Subcutaneous adipose tissue (tissue), 4 donors: Measurements from ENCODE around the gene ENO4. TPM values are rescaled to one million over a fixed set of nuclear protein-coding genes. Genes with fewer than 3 reads are reported as not detected.

Experiments used
- CTCF ChIP-seq: fragments of 450-650 bp; IDR thresholded peaks from one replicate; pipeline ENCODE4 v1.5.1; 2016; ENCODE audit warnings: low read depth, mild to moderate bottlenecking, control low read depth, antibody characterized with exemption, moderate library complexity
- total RNA-seq, 4 donors: library from RNA; depleted of rRNA; stranded (reverse); fragments of >200 nt; gene quantifications; one replicate each; pipeline ENCODE4 v1.1.0, GENCODE V29; 2016

Gene ENO4, protein sequence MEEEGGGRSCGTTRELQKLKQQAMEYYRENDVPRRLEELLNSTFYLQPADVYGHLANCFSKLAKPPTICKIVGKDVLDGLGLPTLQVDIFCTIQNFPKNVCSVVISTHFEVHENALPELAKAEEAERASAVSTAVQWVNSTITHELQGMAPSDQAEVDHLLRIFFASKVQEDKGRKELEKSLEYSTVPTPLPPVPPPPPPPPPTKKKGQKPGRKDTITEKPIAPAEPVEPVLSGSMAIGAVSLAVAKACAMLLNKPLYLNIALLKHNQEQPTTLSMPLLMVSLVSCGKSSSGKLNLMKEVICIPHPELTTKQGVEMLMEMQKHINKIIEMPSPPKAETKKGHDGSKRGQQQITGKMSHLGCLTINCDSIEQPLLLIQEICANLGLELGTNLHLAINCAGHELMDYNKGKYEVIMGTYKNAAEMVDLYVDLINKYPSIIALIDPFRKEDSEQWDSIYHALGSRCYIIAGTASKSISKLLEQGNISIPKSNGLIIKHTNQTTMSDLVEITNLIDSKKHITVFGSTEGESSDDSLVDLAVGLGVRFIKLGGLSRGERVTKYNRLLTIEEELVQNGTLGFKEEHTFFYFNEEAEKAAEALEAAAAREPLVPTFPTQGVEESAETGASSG
- total RNA-seq, result under 1 TPM in 1 of 4 donors, not detected in 3; 0.38 TPM

GRCh38 chr10:116849248-116850057 is at the start of gene ENO4:
ENO4 (plus strand) TSS chr10:116849499; CDS start chr10:116849567, 68 bp downstream.
- TF ChIP-seq CTCF, result no peak

DNA sequence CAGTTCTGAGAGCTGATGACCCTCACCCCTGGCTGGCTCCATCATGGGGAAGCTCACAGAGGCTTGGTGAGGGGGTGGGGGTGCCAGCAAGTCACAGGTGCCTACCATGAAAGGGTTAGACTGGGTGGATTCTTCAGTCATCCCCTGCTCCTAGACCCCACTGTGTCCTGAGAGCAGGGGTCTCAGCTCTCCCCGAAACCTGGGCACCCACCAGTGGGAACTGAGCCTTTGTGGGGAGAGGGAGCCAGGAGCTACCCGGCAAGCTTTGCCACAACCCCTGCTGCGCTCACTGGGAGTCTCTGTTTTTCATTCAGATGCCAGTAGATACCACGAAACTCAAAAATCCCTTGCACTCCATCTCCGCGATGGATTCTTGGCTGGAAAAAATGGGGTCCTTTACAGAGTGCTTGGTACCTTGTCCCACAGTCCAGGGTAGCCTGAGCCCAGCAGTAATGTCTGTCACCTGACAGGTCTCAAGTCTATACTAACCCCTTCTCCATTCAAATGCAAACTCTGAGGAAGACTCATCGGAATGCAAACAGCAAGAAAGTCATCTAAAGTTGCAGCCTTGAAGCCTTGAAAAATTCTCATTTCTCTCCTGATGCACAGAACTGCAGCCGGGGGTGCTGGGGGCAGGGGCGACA is 48.9 kb upstream of the ENO4 start:
- TF ChIP-seq CTCF, result no peak

DNA sequence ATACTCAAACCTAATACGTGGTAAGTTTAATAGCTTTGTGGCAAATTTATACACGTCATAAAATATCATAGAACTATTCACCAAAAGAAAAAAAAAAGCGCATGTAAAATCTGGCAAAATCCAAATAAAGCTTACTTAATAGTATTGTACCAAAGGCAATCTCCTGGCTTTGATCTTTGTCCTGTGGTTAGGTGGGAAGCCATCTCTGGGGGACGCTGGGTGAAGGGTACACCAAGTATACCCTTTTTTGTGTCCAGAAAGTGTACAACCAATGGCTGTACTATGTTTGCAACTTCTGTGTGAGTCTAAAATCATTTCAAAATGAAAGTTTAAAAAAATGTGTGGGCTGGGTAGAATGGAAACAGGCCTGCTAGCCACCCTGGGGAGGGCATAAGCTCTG is 47.6 kb upstream of the ENO4 start:
- TF ChIP-seq CTCF, result no peak

- TF ChIP-seq CTCF, result no peak
These were observed 46.8 kb upstream of the ENO4 start for GRCh38 chr10:116802474-116802873.

GRCh38 chr10:116802876-116803275 is 46.4 kb upstream of the ENO4 start:
- TF ChIP-seq CTCF, result no peak

GRCh38 chr10:116803451-116804249 is 45.6 kb upstream of the ENO4 start:
- no peak for TF ChIP-seq CTCF
